DOHH2 (cell line): ENCODE results near the gene DLG1.

Experiments
- EZH2phosphoT487 ChIP-seq: fragments of 200-600 bp; sonication (generic); IDR thresholded peaks from 2 replicates; pipeline ENCODE4 v1.6.1; 2017; ENCODE audit warnings: borderline replicate concordance, mild to moderate bottlenecking, antibody characterized with exemption, low read length, moderate library complexity, mixed read lengths
- TF ChIP-seq, protein P1 (sequence below): fragments of 200-600 bp; sonication (generic); IDR thresholded peaks from one replicate; pipeline ENCODE4 v1.5.1; 2014; ENCODE audit warnings: antibody characterized with exemption, mild to moderate bottlenecking, low read depth, low read length; ENCODE audit not compliant: poor library complexity, severe bottlenecking

DNA sequence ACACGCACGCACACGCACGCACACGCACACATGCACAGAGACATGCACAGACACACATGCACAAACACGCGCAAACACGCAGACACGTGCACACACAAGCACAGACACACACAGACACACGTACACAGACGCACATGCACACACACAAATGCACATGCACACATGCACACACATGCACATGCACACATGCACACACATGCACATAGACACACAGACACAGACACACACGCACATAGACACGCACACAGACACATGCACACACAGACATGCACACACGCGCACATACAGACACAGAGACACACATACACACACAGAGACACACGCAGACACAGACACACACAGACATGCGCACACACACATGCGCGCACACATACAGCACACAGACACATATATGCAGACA is 303.4 kb downstream of the DLG1 start:
- TF ChIP-seq, protein P1, sequence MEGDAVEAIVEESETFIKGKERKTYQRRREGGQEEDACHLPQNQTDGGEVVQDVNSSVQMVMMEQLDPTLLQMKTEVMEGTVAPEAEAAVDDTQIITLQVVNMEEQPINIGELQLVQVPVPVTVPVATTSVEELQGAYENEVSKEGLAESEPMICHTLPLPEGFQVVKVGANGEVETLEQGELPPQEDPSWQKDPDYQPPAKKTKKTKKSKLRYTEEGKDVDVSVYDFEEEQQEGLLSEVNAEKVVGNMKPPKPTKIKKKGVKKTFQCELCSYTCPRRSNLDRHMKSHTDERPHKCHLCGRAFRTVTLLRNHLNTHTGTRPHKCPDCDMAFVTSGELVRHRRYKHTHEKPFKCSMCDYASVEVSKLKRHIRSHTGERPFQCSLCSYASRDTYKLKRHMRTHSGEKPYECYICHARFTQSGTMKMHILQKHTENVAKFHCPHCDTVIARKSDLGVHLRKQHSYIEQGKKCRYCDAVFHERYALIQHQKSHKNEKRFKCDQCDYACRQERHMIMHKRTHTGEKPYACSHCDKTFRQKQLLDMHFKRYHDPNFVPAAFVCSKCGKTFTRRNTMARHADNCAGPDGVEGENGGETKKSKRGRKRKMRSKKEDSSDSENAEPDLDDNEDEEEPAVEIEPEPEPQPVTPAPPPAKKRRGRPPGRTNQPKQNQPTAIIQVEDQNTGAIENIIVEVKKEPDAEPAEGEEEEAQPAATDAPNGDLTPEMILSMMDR, result no peak
- TF ChIP-seq EZH2phosphoT487, result no peak
